HepG2 (cell line): ENCODE results near the gene VAC14. TPM values are rescaled to one million over a fixed set of nuclear protein-coding genes. Genes with fewer than 3 reads are reported as not detected.

Experiments
- ATAC-seq: fragments of 200-7000 bp; cut with Tn5 transposase; 3 replicates; pipeline ENCODE4 v1.9.1; 2020; ENCODE audit warnings: mild to moderate bottlenecking, moderate library complexity
- BruUV-seq: library from RNA; stranded (reverse); fragments of 400-500 nt; replicated peaks from 2 replicates; lab custom pipeline; 2021; lab: Mats Ljungman, UMichigan
- CTCF ChIA-PET: fragments of 300-600 bp; formaldehyde crosslinking; extraction: SDS; loops from one replicate; lab custom pipeline; 2021; ENCODE audit warnings: low total read pairs, inconsistent platforms, low intra/inter-chr PET ratio; lab: Yijun Ruan, JAX
- POLR2A ChIA-PET: fragments of 350-600 bp; sonication (Branson Sonifier 250); formaldehyde crosslinking; loops from one replicate; lab custom pipeline; 2020; ENCODE audit warnings: antibody characterized with exemption, inconsistent platforms; lab: Yijun Ruan, JAX
- DNase-seq: peaks from one replicate; pipeline ENCODE4 v3.0.0-alpha.2; 2015; ENCODE audit warnings: low spot score
- FAIRE-seq: peaks from 3 replicates; lab custom pipeline; 2011; peaks lifted over from hg19 to GRCh38; lab: Jason Lieb, UNC
- H2AFZ ChIP-seq: one replicate; pipeline ENCODE4 v1.6.1; 2011; ENCODE audit warnings: low read length, inconsistent platforms
- H3K27ac ChIP-seq: fragments of 300-600 bp; 3 replicates; pipeline ENCODE4 v1.8.0; 2011; ENCODE audit warnings: mixed run types, mild to moderate bottlenecking, mixed read lengths, low read length, inconsistent platforms; ENCODE audit not compliant: insufficient read depth; ENCODE audit errors: extremely low read length
- H3K27me3 ChIP-seq, 2 experiments: fragments of 200-600 bp in 1 of 2; 2 replicates in 1 of 2; 3 replicates in 1 of 2; pipeline versions ENCODE4 v1.6.0 to v1.8.0; 2011; ENCODE audit warnings: low read length in 2 of 2, mild to moderate bottlenecking in 2 of 2, moderate library complexity in 2 of 2, inconsistent platforms in 1 of 2; ENCODE audit not compliant: insufficient read depth in 2 of 2, control insufficient read depth in 1 of 2
- H3K36me3 ChIP-seq, 2 experiments: fragments of 200-600 bp in 1 of 2; replicated peaks in 1 of 2; 2 replicates in 1 of 2; 3 replicates in 1 of 2; pipeline versions ENCODE4 v1.5.1 to v1.8.0; 2011; ENCODE audit warnings: low read length in 2 of 2, inconsistent platforms in 1 of 2; ENCODE audit not compliant: insufficient read depth in 2 of 2, control insufficient read depth in 1 of 2
- H3K4me1 ChIP-seq: 2 replicates; pipeline ENCODE4 v1.5.1; 2012; ENCODE audit warnings: low read length, inconsistent platforms; ENCODE audit not compliant: insufficient read depth
- H3K4me2 ChIP-seq: 2 replicates; pipeline ENCODE4 v1.6.0; 2011; ENCODE audit warnings: low read depth, low read length, inconsistent platforms
- H3K4me3 ChIP-seq, 3 experiments: fragments of 200-600 bp in 1 of 3; sonication (generic), shearing (Covaris generic) in 1 of 3; replicated peaks in 1 of 3; 2 replicates each; pipeline ENCODE4 v1.5.1; 2011 to 2016; ENCODE audit warnings: low read length in 3 of 3, inconsistent platforms in 2 of 3, low read depth in 2 of 3, mild to moderate bottlenecking in 2 of 3, control low read depth in 1 of 3, mixed read lengths in 1 of 3; ENCODE audit not compliant: insufficient read depth in 1 of 3
- H3K79me2 ChIP-seq: one replicate; pipeline ENCODE4 v1.6.1; 2011; ENCODE audit warnings: low read length, inconsistent platforms; ENCODE audit not compliant: insufficient read depth
- H3K9ac ChIP-seq: 2 replicates; pipeline ENCODE4 v1.6.0; 2011; ENCODE audit warnings: mild to moderate bottlenecking, low read depth, low read length, inconsistent platforms; ENCODE audit not compliant: insufficient read depth
- H3K9me3 ChIP-seq: 2 replicates; pipeline ENCODE4 v1.5.1; 2012; ENCODE audit warnings: mild to moderate bottlenecking, low read length
- H4K20me1 ChIP-seq: 2 replicates; pipeline ENCODE4 v1.6.0; 2011; ENCODE audit warnings: inconsistent platforms, mild to moderate bottlenecking, low read length, moderate library complexity; ENCODE audit not compliant: insufficient read depth
- CAMTA2 ChIP-seq: sonication (generic); formaldehyde crosslinking; IDR thresholded peaks from 2 replicates; pipeline ENCODE4 v1.4.0; 2020; ENCODE audit warnings: mild to moderate bottlenecking, missing genetic modification reagents, borderline replicate concordance
- DNMT1 ChIP-seq: sonication (generic); formaldehyde crosslinking; IDR thresholded peaks from 2 replicates; pipeline ENCODE4 v1.5.1; 2020; ENCODE audit warnings: mild to moderate bottlenecking, missing genetic modification reagents
- GTF3A ChIP-seq: sonication (generic); formaldehyde crosslinking; conservative IDR thresholded peaks from 2 replicates; pipeline ENCODE4 v1.4.0; 2020; ENCODE audit warnings: mild to moderate bottlenecking, missing genetic modification reagents
- HES4 ChIP-seq: sonication (generic); formaldehyde crosslinking; IDR thresholded peaks from 2 replicates; pipeline ENCODE4 v1.9.0; 2021; ENCODE audit warnings: mild to moderate bottlenecking, missing genetic modification reagents, borderline replicate concordance
- KLF15 ChIP-seq: sonication (generic); formaldehyde crosslinking; IDR thresholded peaks from 2 replicates; pipeline ENCODE4 v1.8.1; 2023; ENCODE audit warnings: borderline replicate concordance, mild to moderate bottlenecking, inconsistent platforms, missing genetic modification reagents, mixed read lengths
- NR1H2 ChIP-seq: sonication (generic); formaldehyde crosslinking; IDR thresholded peaks from 2 replicates; pipeline ENCODE4 v1.8.1; 2022; ENCODE audit warnings: low read depth, missing genetic modification reagents, borderline replicate concordance
- NR2F6 ChIP-seq, 2 experiments: IDR thresholded peaks; 2 replicates each; pipeline ENCODE4 v1.6.1; 2016; ENCODE audit warnings: antibody characterized with exemption in 1 of 2, mild to moderate bottlenecking in 1 of 2
- TP53 ChIP-seq: sonication (generic); formaldehyde crosslinking; conservative IDR thresholded peaks from 2 replicates; pipeline ENCODE4 v1.4.0; 2020; ENCODE audit warnings: missing genetic modification reagents
- ZBTB20 ChIP-seq: sonication (generic); formaldehyde crosslinking; IDR thresholded peaks from 2 replicates; pipeline ENCODE4 v1.8.1; 2023; ENCODE audit warnings: missing genetic modification reagents, low read depth, mild to moderate bottlenecking, borderline replicate concordance
- ZNF18 ChIP-seq: sonication (generic); formaldehyde crosslinking; IDR thresholded peaks from 2 replicates; pipeline ENCODE4 v1.8.0; 2022; ENCODE audit warnings: mild to moderate bottlenecking, missing genetic modification reagents; ENCODE audit not compliant: insufficient replicate concordance
- ZNF296 ChIP-seq: sonication (generic); formaldehyde crosslinking; conservative IDR thresholded peaks from 2 replicates; pipeline ENCODE4 v1.5.0; 2020; ENCODE audit warnings: mild to moderate bottlenecking, missing genetic modification reagents
- ZNF383 ChIP-seq: sonication (generic); formaldehyde crosslinking; IDR thresholded peaks from 2 replicates; pipeline ENCODE4 v1.4.0; 2020; ENCODE audit warnings: missing genetic modification reagents, mild to moderate bottlenecking, borderline replicate concordance
- ZNF496 ChIP-seq: sonication (generic); formaldehyde crosslinking; IDR thresholded peaks from 2 replicates; pipeline ENCODE4 v1.8.1; 2023; ENCODE audit warnings: mild to moderate bottlenecking, moderate library complexity, missing genetic modification reagents; ENCODE audit not compliant: insufficient replicate concordance
- ZNF501 ChIP-seq: sonication (generic); formaldehyde crosslinking; IDR thresholded peaks from 2 replicates; pipeline ENCODE4 v1.5.1; 2020; ENCODE audit warnings: mild to moderate bottlenecking, moderate library complexity, missing genetic modification reagents
- ZNF841 ChIP-seq: sonication (generic); formaldehyde crosslinking; IDR thresholded peaks from 2 replicates; pipeline ENCODE4 v1.8.1; 2023; ENCODE audit warnings: missing genetic modification reagents, borderline replicate concordance
- ZNF883 ChIP-seq: sonication (generic); formaldehyde crosslinking; IDR thresholded peaks from 2 replicates; pipeline ENCODE4 v1.5.1; 2020; ENCODE audit warnings: mild to moderate bottlenecking, missing genetic modification reagents; ENCODE audit errors: not compliant biosample characterization
- WGBS: methylation state at CpG from one replicate; pipeline ENCODE4 v1.1.6; 2017; ENCODE audit warnings: low lambda C conversion rate; 5-methylcytosine and 5-hydroxymethylcytosine counted together
- in situ Hi-C: cut with HindIII; loops from 2 replicates; pipeline ENCODE4 v1.10.0; 2017; ENCODE audit warnings: low pct_unique_long_range_greater_than_20kb; ENCODE audit not compliant: extremely low pct_ligation_motif_present
- intact Hi-C: fragments of 100-400 bp; cut with micrococcal nuclease; formaldehyde crosslinking; loops from one replicate; pipeline ENCODE4 v1.10.0; 2022; ENCODE audit not compliant: unreplicated experiment
- polyA plus RNA-seq, 8 experiments: library from polyadenylated mRNA; depleted of rRNA in 3 of 8; stranded (reverse) in 7 of 8; unstranded in 1 of 8; fragments of >200 nt; fragmentation: Illumina TruSeq in 4 of 8; extraction: Trizol in 4 of 8; gene quantifications; 2 replicates each; pipeline versions ENCODE4 v1.2.1 to v1.2.3, GENCODE V29; 2011 to 2016; ENCODE audit warnings: low read depth in 4 of 8, missing spikeins in 1 of 8, mixed read lengths in 1 of 8; ENCODE audit not compliant: insufficient read depth in 1 of 8
- total RNA-seq, 5 experiments: library from RNA; depleted of rRNA; stranded (reverse); fragments of >200 nt; fragmentation: Illumina TruSeq; extraction: Trizol; gene quantifications; 2 replicates each; pipeline ENCODE4 v1.2.3, GENCODE V29; 2016; ENCODE audit warnings: low read depth in 1 of 5
- TF ChIP-seq, protein P1 (sequence below): sonication (generic); formaldehyde crosslinking; IDR thresholded peaks from 2 replicates; pipeline ENCODE4 v1.8.0; 2022; ENCODE audit warnings: missing genetic modification reagents, low read depth, mild to moderate bottlenecking, borderline replicate concordance
- TF ChIP-seq, protein P2 (sequence below): sonication (generic); formaldehyde crosslinking; IDR thresholded peaks from 2 replicates; pipeline ENCODE4 v1.4.0; 2020; ENCODE audit warnings: low read depth, mild to moderate bottlenecking, missing genetic modification reagents

Gene VAC14
- total and polyA plus RNA-seq, 2 of the 13 experiments (the other 11 are each of a cell fraction or from before 2014, with no cell fraction given): 23.5 to 24.6 TPM

DNA sequence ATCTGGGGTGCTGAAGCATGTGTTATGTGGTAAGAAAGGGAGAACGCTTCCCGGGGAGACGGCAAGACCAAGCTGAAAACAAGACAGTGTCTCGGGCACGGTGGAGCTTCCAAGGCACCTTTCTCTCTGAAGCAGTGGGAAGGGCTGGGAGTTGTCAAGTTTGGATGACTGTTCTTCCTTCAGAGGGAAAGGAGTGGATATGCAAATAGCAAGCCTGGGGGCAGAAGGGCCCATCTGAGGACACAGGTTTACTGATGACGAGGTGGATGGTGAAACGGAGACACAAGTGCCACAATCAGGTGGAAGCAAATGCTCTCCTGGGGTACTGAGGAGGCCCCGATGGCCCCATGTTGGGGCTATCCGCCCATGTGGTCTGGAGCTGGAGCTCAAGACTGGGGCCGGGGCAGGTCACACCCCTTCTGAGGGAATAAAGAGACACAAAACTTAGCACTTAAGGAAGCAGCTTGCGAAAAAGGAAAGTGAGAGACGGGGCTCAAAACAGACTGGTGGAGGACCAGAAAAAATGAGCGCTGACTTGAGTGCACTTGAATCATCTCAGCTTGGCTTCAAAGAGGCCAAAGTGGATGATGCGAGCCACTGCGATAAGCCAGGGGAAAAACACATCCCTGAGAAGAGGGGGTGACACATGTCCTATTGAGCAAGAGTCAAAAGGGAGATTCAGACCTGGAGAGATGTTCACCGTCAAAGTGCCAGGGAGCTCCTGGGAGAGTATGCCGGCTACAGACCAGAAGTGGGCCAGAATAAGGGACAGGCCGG, 80.3 kb downstream of the VAC14 start:
- DNase-seq (no peak), FAIRE-seq (no peak), ATAC-seq (no peak)
- Histone ChIP-seq H3K27ac (no peak overlapping the region), H2AFZ (no peak overlapping the region), H3K79me2 (peaks cover 6% of the 10 kb centered on the region), H3K27me3 (no peaks in the 10 kb centered on the region), H3K9ac (no peak overlapping the region), H3K9me3 (no peaks in the 10 kb centered on the region), H3K4me3 (no peak overlapping the region), H3K36me3 (peaks cover 4 to 15% of the 10 kb centered on the region in 2 experiments; a peak in 4 of 5 replicates), H4K20me1 (no peaks in the 10 kb centered on the region), H3K4me1 (peaks cover 44% of the 10 kb centered on the region), H3K4me2 (no peak overlapping the region)
- ChIA-PET CTCF (no interaction called here), POLR2A (interaction anchor here (1.0 to 2.4 kb wide), 3 partner anchors 9 to 26 kb away, joined by 3 to 9 read pairs (median 3); no protein-coding TSS in a partner anchor)
- no TSS peak for BruUV-seq
- in situ Hi-C loops (no loop called here), intact Hi-C loops (no loop called here)
- WGBS: 96% methylated on average over 18 of the region's 18 CpGs
- TF ChIP-seq CAMTA2: no peak
- TF ChIP-seq NR1H2 (CRISPR knock-in tag): no peak
- TF ChIP-seq ZNF496: no peak
- no peak for TF ChIP-seq ZNF883
- TF ChIP-seq KLF15: no peak
- TF ChIP-seq ZNF296 (CRISPR knock-in tag): no peak
- TF ChIP-seq ZNF841 (CRISPR knock-in tag): no peak
- TF ChIP-seq, protein P1, sequence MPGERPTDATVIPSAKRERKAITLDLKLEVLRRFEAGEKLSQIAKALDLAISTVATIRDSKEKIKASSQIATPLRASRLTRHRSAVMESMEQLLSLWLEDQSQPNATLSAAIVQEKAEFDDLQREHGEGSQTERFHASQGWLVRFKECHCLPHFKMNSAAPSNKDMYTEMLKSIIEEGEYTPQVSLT (CRISPR knock-in tag): no peak
- TF ChIP-seq HES4 (CRISPR knock-in tag): no peak
- TF ChIP-seq ZNF383: no peak
- no peak for TF ChIP-seq DNMT1
- TF ChIP-seq ZBTB20 (CRISPR knock-in tag): no peak
- TF ChIP-seq, protein P2, sequence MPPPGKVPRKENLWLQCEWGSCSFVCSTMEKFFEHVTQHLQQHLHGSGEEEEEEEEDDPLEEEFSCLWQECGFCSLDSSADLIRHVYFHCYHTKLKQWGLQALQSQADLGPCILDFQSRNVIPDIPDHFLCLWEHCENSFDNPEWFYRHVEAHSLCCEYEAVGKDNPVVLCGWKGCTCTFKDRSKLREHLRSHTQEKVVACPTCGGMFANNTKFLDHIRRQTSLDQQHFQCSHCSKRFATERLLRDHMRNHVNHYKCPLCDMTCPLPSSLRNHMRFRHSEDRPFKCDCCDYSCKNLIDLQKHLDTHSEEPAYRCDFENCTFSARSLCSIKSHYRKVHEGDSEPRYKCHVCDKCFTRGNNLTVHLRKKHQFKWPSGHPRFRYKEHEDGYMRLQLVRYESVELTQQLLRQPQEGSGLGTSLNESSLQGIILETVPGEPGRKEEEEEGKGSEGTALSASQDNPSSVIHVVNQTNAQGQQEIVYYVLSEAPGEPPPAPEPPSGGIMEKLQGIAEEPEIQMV (CRISPR knock-in tag): no peak
- no peak for TF ChIP-seq GTF3A (CRISPR knock-in tag)
- no peak for TF ChIP-seq ZNF18 (CRISPR knock-in tag)
- TF ChIP-seq ZNF501 (CRISPR knock-in tag): no peak
- no peak for TF ChIP-seq NR2F6 (IDR thresholded peaks at IDR 0.05)
- no peak for TF ChIP-seq NR2F6 (CRISPR knock-in tag; IDR thresholded peaks at IDR 0.05)
- no peak for TF ChIP-seq TP53
